NB4 (cell line): ENCODE measurements around the gene RSPH1.

Source experiments
- POLR2A ChIP-seq: IDR thresholded peaks from 2 replicates; pipeline ENCODE4 v1.6.1; 2011; ENCODE audit warnings: mild to moderate bottlenecking; ENCODE audit not compliant: insufficient read length; ENCODE audit errors: extremely low read depth
- TF ChIP-seq, protein P1 (sequence below): IDR thresholded peaks from one replicate; pipeline ENCODE4 v1.5.1; 2012; ENCODE audit warnings: low read depth, low read length

DNA sequence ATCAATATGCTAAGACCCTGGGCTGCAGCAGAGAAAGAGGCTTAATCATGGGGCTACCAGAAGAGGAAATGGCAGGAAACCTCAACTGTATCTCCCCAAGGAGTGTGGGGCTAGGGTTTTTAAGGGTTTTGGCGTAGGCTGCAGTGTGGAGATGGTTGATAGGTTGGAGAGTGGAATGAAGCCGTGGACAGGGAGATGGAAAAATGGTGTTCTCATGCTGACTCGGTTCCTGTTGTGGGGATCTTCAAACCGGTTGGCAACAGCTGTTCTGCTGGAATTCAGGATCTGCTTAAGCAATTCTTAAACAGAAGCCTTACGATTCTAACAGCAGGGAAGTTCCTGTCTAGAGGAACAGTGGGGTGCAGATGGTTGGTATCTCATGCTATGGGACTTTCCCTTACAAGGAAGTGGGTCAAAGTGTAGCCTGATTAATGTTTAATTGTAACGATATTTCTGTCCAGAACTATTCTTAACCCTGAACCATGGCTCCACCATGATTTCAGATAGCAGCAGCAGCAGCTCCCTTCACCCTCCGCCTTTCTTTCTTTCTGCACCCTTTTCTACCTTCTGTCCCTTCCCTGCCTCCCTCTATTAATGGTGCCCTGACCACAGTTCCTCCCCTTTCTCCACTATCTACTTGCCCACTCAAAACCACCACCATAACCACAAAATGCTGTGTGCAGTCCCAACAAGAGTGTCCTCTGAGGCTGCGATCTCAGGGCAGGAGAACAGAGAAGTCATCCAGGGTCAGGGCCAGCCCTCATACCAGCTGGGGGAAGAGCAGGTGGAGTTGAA, 30.8 kb downstream of the RSPH1 start:
- TF ChIP-seq, protein P1, sequence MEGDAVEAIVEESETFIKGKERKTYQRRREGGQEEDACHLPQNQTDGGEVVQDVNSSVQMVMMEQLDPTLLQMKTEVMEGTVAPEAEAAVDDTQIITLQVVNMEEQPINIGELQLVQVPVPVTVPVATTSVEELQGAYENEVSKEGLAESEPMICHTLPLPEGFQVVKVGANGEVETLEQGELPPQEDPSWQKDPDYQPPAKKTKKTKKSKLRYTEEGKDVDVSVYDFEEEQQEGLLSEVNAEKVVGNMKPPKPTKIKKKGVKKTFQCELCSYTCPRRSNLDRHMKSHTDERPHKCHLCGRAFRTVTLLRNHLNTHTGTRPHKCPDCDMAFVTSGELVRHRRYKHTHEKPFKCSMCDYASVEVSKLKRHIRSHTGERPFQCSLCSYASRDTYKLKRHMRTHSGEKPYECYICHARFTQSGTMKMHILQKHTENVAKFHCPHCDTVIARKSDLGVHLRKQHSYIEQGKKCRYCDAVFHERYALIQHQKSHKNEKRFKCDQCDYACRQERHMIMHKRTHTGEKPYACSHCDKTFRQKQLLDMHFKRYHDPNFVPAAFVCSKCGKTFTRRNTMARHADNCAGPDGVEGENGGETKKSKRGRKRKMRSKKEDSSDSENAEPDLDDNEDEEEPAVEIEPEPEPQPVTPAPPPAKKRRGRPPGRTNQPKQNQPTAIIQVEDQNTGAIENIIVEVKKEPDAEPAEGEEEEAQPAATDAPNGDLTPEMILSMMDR, result no peak
- no peak for TF ChIP-seq POLR2A
